GM12873 (cell line): ENCODE measurements around the gene CRNKL1.
A peak's percentile ranks its signal among the peaks of the same experiment; 100 is the strongest.

Source experiments
- CTCF ChIP-seq: IDR thresholded peaks from 2 replicates; pipeline ENCODE4 v1.5.1; 2012; ENCODE audit warnings: low read depth, mild to moderate bottlenecking, moderate library complexity, low read length, control low read depth; ENCODE audit not compliant: insufficient read depth; ENCODE audit errors: missing control alignments

Gene CRNKL1

DNA sequence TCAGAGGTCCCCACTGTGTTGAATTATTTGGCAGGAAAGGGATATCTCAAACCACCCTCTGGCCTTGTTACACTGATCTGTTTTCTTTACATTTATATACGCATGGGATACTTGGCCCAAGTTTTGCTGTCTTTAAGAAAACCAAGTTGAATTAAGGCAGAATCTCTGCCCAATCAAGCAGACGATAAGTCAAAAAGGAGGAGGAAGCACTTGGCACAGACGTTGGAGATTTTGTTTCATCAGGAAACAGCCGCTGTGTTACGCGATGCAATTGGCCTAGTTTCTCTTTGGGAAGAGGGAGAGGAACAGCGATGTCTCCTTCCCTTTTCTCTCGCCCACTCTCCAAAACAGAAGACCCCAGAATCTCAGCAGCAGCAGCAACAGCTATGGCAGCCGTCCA, 55.3 kb downstream of the CRNKL1 start:
- no peak for TF ChIP-seq CTCF

GRCh38 chr20:19996222-19996621, 56.0 kb downstream of the CRNKL1 start:
- no peak for TF ChIP-seq CTCF

GRCh38 chr20:19995220-19995863, 56.9 kb downstream of the CRNKL1 start:
- TF ChIP-seq CTCF: peak; percentile 69

GRCh38 chr20:19993958-19994669, 58.2 kb downstream of the CRNKL1 start:
- no peak for TF ChIP-seq CTCF

DNA sequence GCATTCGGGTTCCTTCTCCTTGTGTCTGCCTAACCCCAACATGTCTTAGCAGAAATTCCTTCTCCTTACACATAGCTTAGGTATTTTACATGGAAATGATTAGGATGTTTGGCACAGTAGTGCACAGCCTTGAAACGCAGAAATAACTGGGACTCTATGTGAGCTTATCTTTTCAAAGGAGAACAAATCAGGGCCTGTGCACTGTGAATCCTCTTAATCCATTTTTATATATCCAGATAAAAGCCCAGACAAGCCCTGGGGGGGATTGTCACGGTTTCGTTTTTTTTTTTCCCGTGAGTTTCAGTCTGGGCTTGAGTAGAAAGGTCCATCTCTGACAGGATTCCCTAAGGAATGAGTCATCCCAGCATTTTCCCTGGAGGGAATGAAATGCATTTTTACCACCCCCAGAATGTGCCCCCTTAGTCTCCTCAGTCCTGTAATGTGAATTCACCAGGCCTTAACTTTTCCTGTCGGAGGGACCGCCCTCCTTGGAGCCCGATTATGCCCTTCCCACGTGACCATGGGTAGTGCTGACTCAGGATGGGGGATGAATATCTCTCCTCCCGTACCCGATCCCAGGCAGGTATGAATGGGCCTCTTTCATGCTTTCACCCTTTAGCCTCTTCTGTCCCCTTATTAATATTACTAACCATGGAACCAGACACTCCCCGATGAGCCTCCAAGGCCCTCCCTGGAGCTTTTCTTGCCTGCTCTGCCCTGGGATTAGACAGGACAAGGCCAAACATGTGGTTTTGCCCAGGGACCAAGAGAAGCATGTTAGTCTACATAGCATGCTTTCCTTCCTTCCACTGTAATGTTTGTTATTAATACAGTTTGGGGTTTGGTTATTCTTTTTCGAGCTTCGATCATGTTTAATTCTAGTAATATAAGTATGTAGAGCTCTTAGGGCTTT, 59.0 kb downstream of the CRNKL1 start:
- no peak for TF ChIP-seq CTCF

- no peak for TF ChIP-seq CTCF
Measured at GRCh38 chr20:19991854-19992253, 60.4 kb downstream of the CRNKL1 start.

DNA sequence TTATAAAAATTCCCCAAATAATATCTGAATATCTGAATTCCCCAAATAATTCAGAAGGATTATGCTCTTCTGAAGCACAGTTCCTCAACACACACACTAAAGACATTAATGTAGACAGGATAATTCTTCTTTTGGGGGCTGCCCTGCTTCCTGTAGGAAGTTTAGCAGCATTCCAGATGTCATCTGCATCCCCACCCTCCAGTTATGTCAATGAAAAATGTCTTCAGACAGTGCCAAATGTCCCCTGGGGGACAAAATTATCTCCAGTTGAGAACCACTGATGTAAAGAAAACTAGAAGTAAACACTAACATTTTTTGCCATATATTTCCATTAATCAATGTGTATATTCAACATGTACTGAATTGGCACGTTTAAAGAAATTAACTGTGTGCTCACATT, 61.0 kb downstream of the CRNKL1 start:
- no peak for TF ChIP-seq CTCF
